DND-41 (cell line): ENCODE measurements around the gene WDR45.

ENCODE experiments used
- EZH2 ChIP-seq: IDR thresholded peaks from 3 replicates; pipeline ENCODE4 v1.6.1; 2012; ENCODE audit warnings: borderline replicate concordance, low read depth, mild to moderate bottlenecking, moderate library complexity, low read length, inconsistent platforms; ENCODE audit not compliant: severe bottlenecking
- TF ChIP-seq, protein P1 (sequence below): IDR thresholded peaks from 2 replicates; pipeline ENCODE4 v1.5.1; 2012; ENCODE audit warnings: borderline replicate concordance, low read length, moderate library complexity, mild to moderate bottlenecking; ENCODE audit not compliant: poor library complexity, severe bottlenecking; ENCODE audit errors: extremely low read depth

DNA sequence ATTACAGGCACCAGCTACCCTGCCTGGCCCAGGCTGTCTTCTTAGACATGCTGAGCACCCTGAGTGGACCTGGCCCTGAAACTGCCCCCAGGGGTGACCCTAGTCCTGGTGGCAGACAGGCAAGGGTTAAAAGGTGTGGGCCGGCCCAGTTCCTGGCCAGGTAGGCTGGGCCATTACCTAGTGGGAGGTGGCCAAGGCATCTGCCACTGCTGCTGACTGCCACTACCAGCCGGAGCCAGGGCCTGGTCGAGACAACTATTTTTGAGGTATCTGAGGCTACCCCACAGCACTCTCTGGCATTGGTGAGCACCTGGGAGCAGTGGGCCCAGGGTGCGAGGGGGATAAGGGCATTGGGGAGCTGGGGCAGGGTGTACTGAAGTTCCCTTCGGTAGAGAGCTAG, 20.9 kb downstream of the WDR45 start, which contains the start of gene CCDC120:
- TF ChIP-seq, protein P1, sequence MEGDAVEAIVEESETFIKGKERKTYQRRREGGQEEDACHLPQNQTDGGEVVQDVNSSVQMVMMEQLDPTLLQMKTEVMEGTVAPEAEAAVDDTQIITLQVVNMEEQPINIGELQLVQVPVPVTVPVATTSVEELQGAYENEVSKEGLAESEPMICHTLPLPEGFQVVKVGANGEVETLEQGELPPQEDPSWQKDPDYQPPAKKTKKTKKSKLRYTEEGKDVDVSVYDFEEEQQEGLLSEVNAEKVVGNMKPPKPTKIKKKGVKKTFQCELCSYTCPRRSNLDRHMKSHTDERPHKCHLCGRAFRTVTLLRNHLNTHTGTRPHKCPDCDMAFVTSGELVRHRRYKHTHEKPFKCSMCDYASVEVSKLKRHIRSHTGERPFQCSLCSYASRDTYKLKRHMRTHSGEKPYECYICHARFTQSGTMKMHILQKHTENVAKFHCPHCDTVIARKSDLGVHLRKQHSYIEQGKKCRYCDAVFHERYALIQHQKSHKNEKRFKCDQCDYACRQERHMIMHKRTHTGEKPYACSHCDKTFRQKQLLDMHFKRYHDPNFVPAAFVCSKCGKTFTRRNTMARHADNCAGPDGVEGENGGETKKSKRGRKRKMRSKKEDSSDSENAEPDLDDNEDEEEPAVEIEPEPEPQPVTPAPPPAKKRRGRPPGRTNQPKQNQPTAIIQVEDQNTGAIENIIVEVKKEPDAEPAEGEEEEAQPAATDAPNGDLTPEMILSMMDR = no peak
- no peak for TF ChIP-seq EZH2
